Activated CD8-positive, alpha-beta T cell treated with anti-CD3 and anti-CD28 coated beads, Interleukin-2, amount 10 ng/mL, durations not matched to agents 7 days and 5 days (primary cell): Measurements from ENCODE around the gene TMEM130. TPM values are rescaled to one million over a fixed set of nuclear protein-coding genes. Genes with fewer than 3 reads are reported as not detected.

ENCODE experiments used
- ATAC-seq: fragments of 150-1000 bp; cut with Tn5 transposase; one replicate; pipeline ENCODE4 v1.10.0; 2021; ENCODE audit warnings: moderate library complexity
- CTCF ChIA-PET: fragments of 350-600 bp; sonication (Branson Sonifier 250); formaldehyde crosslinking; loops from one replicate; lab custom pipeline; 2021; ENCODE audit warnings: antibody characterized with exemption; lab: Charles Lee
- POLR2A ChIA-PET: fragments of 350-600 bp; sonication (Branson Sonifier 250); formaldehyde crosslinking; loops from one replicate; lab custom pipeline; 2021; ENCODE audit warnings: antibody characterized with exemption; lab: Charles Lee
- DNase-seq: peaks from one replicate; pipeline ENCODE4 v3.0.0-alpha.2; 2020
- H3K27ac Mint-ChIP-seq: one replicate; pipeline ENCODE4 v1.8.0; 2021; ENCODE audit warnings: mild to moderate bottlenecking, mixed read lengths
- H3K27me3 Mint-ChIP-seq: one replicate; pipeline ENCODE4 v1.8.0; 2021; ENCODE audit warnings: low read depth, mixed read lengths
- H3K36me3 Mint-ChIP-seq: one replicate; pipeline ENCODE4 v1.8.0; 2021; ENCODE audit warnings: low read depth, mixed read lengths
- H3K4me1 Mint-ChIP-seq: one replicate; pipeline ENCODE4 v1.8.0; 2021; ENCODE audit warnings: low read depth, mixed read lengths
- H3K4me3 Mint-ChIP-seq: one replicate; pipeline ENCODE4 v1.8.0; 2021; ENCODE audit warnings: mild to moderate bottlenecking, mixed read lengths
- H3K9me3 Mint-ChIP-seq: one replicate; pipeline ENCODE4 v1.8.0; 2022; ENCODE audit warnings: mixed read lengths; ENCODE audit not compliant: insufficient read depth
- total RNA-seq, 2 experiments: library from RNA; stranded (reverse); gene quantifications; one replicate each; pipeline ENCODE4 v1.2.3, GENCODE V29; 2021

Gene TMEM130
- total RNA-seq, 2 experiments from 2014 or later, result not detected

- POLR2A ChIA-PET, result no interaction called here
These were observed 30.0 kb upstream of the TMEM130 start for GRCh38 chr7:98899816-98900215.

GRCh38 chr7:98892609-98893008 lies 22.8 kb upstream of the TMEM130 start:
- DNase-seq (no peak), ATAC-seq (no peak)
- peaks cover 55% of the 10 kb centered on the region for H3K36me3 Mint-ChIP-seq
- H3K4me1 Mint-ChIP-seq, result no peaks in the 10 kb centered on the region
- no peaks in the 10 kb centered on the region for H3K27me3 Mint-ChIP-seq
- POLR2A ChIA-PET, result interaction anchor here (0.7 kb wide), 1 partner anchor 13 kb away, joined by 3 read pairs; no protein-coding TSS in a partner anchor
- CTCF ChIA-PET, result no interaction called here
- H3K9me3 Mint-ChIP-seq, result no peaks in the 10 kb centered on the region
- no peak overlapping the region for H3K27ac Mint-ChIP-seq
- H3K4me3 Mint-ChIP-seq, result no peak overlapping the region

More at GRCh38 chr7:98899816-98900215, 30.0 kb upstream of the TMEM130 start:
- no peaks in the 10 kb centered on the region for H3K9me3 Mint-ChIP-seq
- H3K27ac Mint-ChIP-seq, result no peak overlapping the region
- H3K27me3 Mint-ChIP-seq, result no peaks in the 10 kb centered on the region
- DNase-seq (no peak), ATAC-seq (no peak)
- H3K36me3 Mint-ChIP-seq, result peaks cover 70% of the 10 kb centered on the region
- CTCF ChIA-PET, result no interaction called here
- no peaks in the 10 kb centered on the region for H3K4me1 Mint-ChIP-seq
- H3K4me3 Mint-ChIP-seq, result no peak overlapping the region

- H3K27ac Mint-ChIP-seq, result no peak overlapping the region
- no peak for ATAC-seq
- no peaks in the 10 kb centered on the region for H3K27me3 Mint-ChIP-seq
- H3K4me3 Mint-ChIP-seq, result no peak overlapping the region
- ChIA-PET CTCF (no interaction called here), POLR2A (no interaction called here)
- H3K9me3 Mint-ChIP-seq, result no peaks in the 10 kb centered on the region
- peaks cover 43% of the 10 kb centered on the region for H3K36me3 Mint-ChIP-seq
- DNase-seq, result no peak
- H3K4me1 Mint-ChIP-seq, result peaks cover 4% of the 10 kb centered on the region
These were observed 17.2 kb upstream of the TMEM130 start for GRCh38 chr7:98887038-98887437.

- ChIA-PET POLR2A (no interaction called here), CTCF (no interaction called here)
- H3K27me3 Mint-ChIP-seq, result no peaks in the 10 kb centered on the region
- ATAC-seq (no peak), DNase-seq (no peak)
- no peak overlapping the region for H3K4me3 Mint-ChIP-seq
- no peak overlapping the region for H3K27ac Mint-ChIP-seq
- H3K4me1 Mint-ChIP-seq, result peaks cover 17% of the 10 kb centered on the region
- H3K9me3 Mint-ChIP-seq, result no peaks in the 10 kb centered on the region
- peaks cover 44% of the 10 kb centered on the region for H3K36me3 Mint-ChIP-seq
These were observed 14.6 kb upstream of the TMEM130 start for GRCh38 chr7:98884416-98884815.

- Mint-ChIP-seq H3K27ac (no peak overlapping the region), H3K4me3 (no peak overlapping the region), H3K36me3 (peaks cover 35% of the 10 kb centered on the region), H3K27me3 (no peaks in the 10 kb centered on the region), H3K9me3 (no peaks in the 10 kb centered on the region), H3K4me1 (peaks cover 17% of the 10 kb centered on the region)
- DNase-seq, result no peak
- ATAC-seq, result no peak
- POLR2A ChIA-PET, result no interaction called here
- CTCF ChIA-PET, result no interaction called here
These were observed 11.9 kb upstream of the TMEM130 start for GRCh38 chr7:98881561-98882315.

GRCh38 chr7:98880485-98880884 lies 10.7 kb upstream of the TMEM130 start:
- no peaks in the 10 kb centered on the region for H3K27me3 Mint-ChIP-seq
- POLR2A ChIA-PET, result interaction anchor here (0.8 kb wide), 1 partner anchor 11 kb away, joined by 3 read pairs; no protein-coding TSS in a partner anchor
- H3K4me3 Mint-ChIP-seq, result peak overlapping the region; percentile 93
- H3K27ac Mint-ChIP-seq, result peak overlapping the region; percentile 95
- ATAC-seq (no peak), DNase-seq (no peak)
- peaks cover 35% of the 10 kb centered on the region for H3K36me3 Mint-ChIP-seq
- H3K4me1 Mint-ChIP-seq, result peaks cover 17% of the 10 kb centered on the region
- no peaks in the 10 kb centered on the region for H3K9me3 Mint-ChIP-seq
- CTCF ChIA-PET, result interaction anchor here (0.7 to 1.3 kb wide), 5 partner anchors 9 to 33 kb away, joined by 3 to 9 read pairs (median 6); no protein-coding TSS in a partner anchor

- Mint-ChIP-seq H3K27ac (peak overlapping the region; percentile 95), H3K9me3 (no peaks in the 10 kb centered on the region), H3K4me3 (peak overlapping the region; percentile 93), H3K36me3 (peaks cover 35% of the 10 kb centered on the region), H3K4me1 (peaks cover 17% of the 10 kb centered on the region), H3K27me3 (no peaks in the 10 kb centered on the region)
- CTCF ChIA-PET, result interaction anchor here (0.7 to 1.3 kb wide), 15 partner anchors 9 to 70 kb away, joined by 3 to 9 read pairs (median 4); no protein-coding TSS in a partner anchor
- DNase-seq (no peak), ATAC-seq (no peak)
- POLR2A ChIA-PET, result interaction anchor here (0.7 to 0.8 kb wide), 4 partner anchors 9 to 631 kb away, joined by 3 to 4 read pairs (median 3); no protein-coding TSS in a partner anchor
These were observed 10.1 kb upstream of the TMEM130 start for GRCh38 chr7:98879979-98880315.

GRCh38 chr7:98879198-98879978 lies 9.6 kb upstream of the TMEM130 start:
- peak; percentile 84 for ATAC-seq
- Mint-ChIP-seq H3K36me3 (peaks cover 30% of the 10 kb centered on the region), H3K27me3 (peaks cover 2% of the 10 kb centered on the region), H3K9me3 (no peaks in the 10 kb centered on the region), H3K27ac (peak overlapping the region; percentile 95), H3K4me3 (peak overlapping the region; percentile 93), H3K4me1 (peaks cover 17% of the 10 kb centered on the region)
- CTCF ChIA-PET, result interaction anchor here (0.7 to 1.3 kb wide), 17 partner anchors 8 to 71 kb away, joined by 3 to 9 read pairs (median 4); no protein-coding TSS in a partner anchor
- peak; percentile 86 for DNase-seq
- POLR2A ChIA-PET, result interaction anchor here (0.7 to 1.4 kb wide), 7 partner anchors 8 to 1033 kb away, joined by 3 to 6 read pairs (median 3); no protein-coding TSS in a partner anchor

GRCh38 chr7:98878365-98879197 lies 8.8 kb upstream of the TMEM130 start, which contains the start of gene TRRAP:
Gene TRRAP (plus strand): TSS chr7:98878532. CDS start chr7:98881151, 2,619 bp downstream.
- H3K4me1 Mint-ChIP-seq, result peaks cover 13% of the 10 kb centered on the region
- peaks cover 22% of the 10 kb centered on the region for H3K36me3 Mint-ChIP-seq
- ChIA-PET POLR2A (interaction anchor here (0.8 to 1.4 kb wide), 3 partner anchors 12 to 1033 kb away, joined by 3 to 6 read pairs (median 3); no protein-coding TSS in a partner anchor), CTCF (interaction anchor here (0.7 to 1.3 kb wide), 9 partner anchors 10 to 1040 kb away, joined by 3 to 5 read pairs (median 3); partner anchors contain the start of gene ZKSCAN5)
- DNase-seq (peak; percentile 75), ATAC-seq (peak; percentile 75)
- peak within 1 kb of the TSS; percentile 93 for H3K4me3 Mint-ChIP-seq
- H3K27me3 Mint-ChIP-seq, result peaks cover 2% of the 10 kb centered on the region
- H3K9me3 Mint-ChIP-seq, result no peaks in the 10 kb centered on the region
- peak within 1 kb of the TSS; percentile 95 for H3K27ac Mint-ChIP-seq

- Mint-ChIP-seq H3K9me3 (no peaks in the 10 kb centered on the region), H3K27me3 (peaks cover 2% of the 10 kb centered on the region)
- DNase-seq, result no peak
These were observed 8.0 kb upstream of the TMEM130 start for GRCh38 chr7:98877692-98878364.

More at GRCh38 chr7:98877692-98878364, 8.0 kb upstream of the TMEM130 start:
- peaks cover 17% of the 10 kb centered on the region for H3K36me3 Mint-ChIP-seq
- ChIA-PET POLR2A (interaction anchor here (1.4 kb wide), 1 partner anchor 13 kb away, joined by 6 read pairs; no protein-coding TSS in a partner anchor), CTCF (interaction anchor here (1.0 to 1.3 kb wide), 6 partner anchors 11 to 50 kb away, joined by 3 to 5 read pairs (median 4); no protein-coding TSS in a partner anchor)
- H3K4me1 Mint-ChIP-seq, result peaks cover 13% of the 10 kb centered on the region
- H3K4me3 Mint-ChIP-seq, result peak overlapping the region; percentile 51
- ATAC-seq, result no peak
- no peak overlapping the region for H3K27ac Mint-ChIP-seq
